Esophagus muscularis mucosa (tissue), 2 donors: ENCODE results near the gene OTOF.

Experiments used
- POLR2A ChIP-seq: fragments of 450-650 bp; IDR thresholded peaks from one replicate; pipeline ENCODE4 v1.6.1; 2017; ENCODE audit warnings: antibody characterized with exemption, moderate library complexity, mild to moderate bottlenecking, low read depth
- POLR2AphosphoS5 ChIP-seq, 2 donors: sonication (generic); formaldehyde crosslinking; IDR thresholded peaks; one replicate each; pipeline ENCODE4 v1.6.1; 2017; ENCODE audit warnings: antibody characterized with exemption in 2 of 2

GRCh38 chr2:26451700-26452099 is 26.2 kb downstream of the OTOF start:
- TF ChIP-seq POLR2A (no peak), POLR2AphosphoS5 (IDR thresholded peaks at IDR 0.05) (no peak)
